ENCODE measurements around the gene CLBA1.
A peak's percentile ranks its signal among the peaks of the same experiment; 100 is the strongest.

CLBA1 gene

GRCh38 chr14:104968541-104969401 is 16.8 kb upstream of the CLBA1 start:
- DNase-seq (ENCODE audit: low read depth in 1 of 2, low spot score in 1 of 2), result no peak

GRCh38 chr14:104969741-104970230 is 15.8 kb upstream of the CLBA1 start:
- no peak for DNase-seq (ENCODE audit: low read depth in 1 of 2, low spot score in 1 of 2)

GRCh38 chr14:104970231-104971068 is 15.1 kb upstream of the CLBA1 start:
- DNase-seq (ENCODE audit: low read depth in 1 of 2, low spot score in 1 of 2), result no peak

GRCh38 chr14:104971447-104972240 is 13.9 kb upstream of the CLBA1 start:
- no peak for DNase-seq (ENCODE audit: low read depth in 1 of 2, low spot score in 1 of 2)

GRCh38 chr14:104972301-104973134 is 13.1 kb upstream of the CLBA1 start:
- no peak for DNase-seq (ENCODE audit: low read depth in 1 of 2, low spot score in 1 of 2)

GRCh38 chr14:104973135-104973384 is 12.5 kb upstream of the CLBA1 start:
- DNase-seq (ENCODE audit: low read depth in 1 of 2, low spot score in 1 of 2), result no peak

GRCh38 chr14:104973385-104974145 is 12.0 kb upstream of the CLBA1 start:
- DNase-seq (ENCODE audit: low read depth in 1 of 2, low spot score in 1 of 2), result no peak

GRCh38 chr14:104974146-104974541 is 11.4 kb upstream of the CLBA1 start:
- no peak for DNase-seq (ENCODE audit: low read depth in 1 of 2, low spot score in 1 of 2)

- DNase-seq (ENCODE audit: low read depth in 1 of 2, low spot score in 1 of 2), result no peak
Observed at GRCh38 chr14:104974665-104975390, 10.8 kb upstream of the CLBA1 start.

- DNase-seq (ENCODE audit: low read depth in 1 of 2, low spot score in 1 of 2), result no peak
Observed at GRCh38 chr14:104975481-104976197, 9.9 kb upstream of the CLBA1 start.

GRCh38 chr14:104976198-104977007 is 9.2 kb upstream of the CLBA1 start:
- DNase-seq (ENCODE audit: low read depth in 1 of 2, low spot score in 1 of 2), result peak; percentile 81 to 85

- no peak for DNase-seq (ENCODE audit: low read depth in 1 of 2, low spot score in 1 of 2)
Observed at GRCh38 chr14:104977008-104977680, 8.4 kb upstream of the CLBA1 start.

- peak in 1 of 2 donors; percentile 30 for DNase-seq (ENCODE audit: low read depth in 1 of 2, low spot score in 1 of 2)
Observed at GRCh38 chr14:104977681-104978653, 7.6 kb upstream of the CLBA1 start, which contains the start of gene AHNAK2. Gene AHNAK2, minus strand, starts transcription at chr14:104978374. Its CDS starts 137 bp downstream, at chr14:104978237.

- DNase-seq (ENCODE audit: low read depth in 1 of 2, low spot score in 1 of 2), result no peak
Observed at GRCh38 chr14:104978746-104979691, 6.6 kb upstream of the CLBA1 start.
